ENCODE measurements around the gene PDE4B. TPM values are rescaled to one million over a fixed set of nuclear protein-coding genes. Genes with fewer than 3 reads are reported as not detected.

PDE4B gene
- polyA plus RNA-seq, 1 donor from 2014 or later: 135 TPM

DNA sequence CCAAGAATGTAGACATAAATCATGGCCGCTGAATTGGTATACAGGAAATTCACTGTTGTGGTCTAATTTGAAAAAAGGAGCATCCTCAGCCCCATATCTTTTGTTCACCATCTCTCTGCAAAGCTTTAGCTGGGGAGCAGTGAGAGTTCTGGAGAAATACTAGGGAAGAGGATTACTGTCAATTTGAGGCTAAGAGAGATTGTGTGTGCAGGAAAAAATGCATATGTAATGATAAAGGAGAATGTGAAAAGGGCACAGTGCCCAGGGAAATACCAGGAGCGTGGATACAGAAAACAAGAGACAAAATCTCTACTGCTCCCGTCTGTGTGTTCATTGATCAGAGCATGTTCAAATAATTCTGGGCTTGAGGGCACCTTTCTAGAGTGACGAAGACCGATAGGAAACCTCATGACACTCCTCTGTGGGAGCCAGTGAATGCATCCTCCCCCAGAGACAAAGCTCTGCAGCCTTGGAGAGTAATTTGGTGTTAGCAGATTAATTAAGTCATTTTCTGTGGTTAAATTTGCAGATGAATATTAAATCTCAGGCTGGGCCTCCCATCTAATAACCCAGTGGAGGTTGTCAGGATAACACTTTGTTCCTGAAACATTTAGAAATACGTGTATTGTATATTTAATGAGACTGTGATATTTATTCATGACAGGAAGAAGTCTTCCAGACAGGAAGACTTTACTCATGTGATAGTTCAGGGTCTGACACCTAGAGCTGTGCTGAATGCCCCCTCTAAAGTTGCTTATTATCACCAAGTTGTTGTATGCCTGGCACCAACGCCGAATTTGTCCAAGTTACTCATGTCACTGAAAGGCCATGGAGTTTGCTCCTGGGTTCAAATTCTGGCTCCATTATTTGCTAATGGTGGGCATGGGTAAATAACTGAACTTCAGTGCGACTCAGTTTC is 453.9 kb downstream of the PDE4B start:
- H3K9ac ChIP-seq (ENCODE audit: low read length): no peak overlapping the region
- no peaks in the 10 kb centered on the region for H3K79me2 ChIP-seq (replicated peaks; ENCODE audit: insufficient read depth, low read length)
- H3K9me2 ChIP-seq (ENCODE audit: insufficient read depth, low read length): no peaks in the 10 kb centered on the region
- no peaks in the 10 kb centered on the region for H3K9me3 ChIP-seq (ENCODE audit: low read length)
- H3K4me3 ChIP-seq (ENCODE audit: low read length): peak overlapping the region; percentile 19
- peaks cover 5% of the 10 kb centered on the region for H3K36me3 ChIP-seq (ENCODE audit: insufficient read depth, low read length)
- no peak overlapping the region for H2AFZ ChIP-seq (ENCODE audit: low read depth, low read length)
- H3F3A ChIP-seq (ENCODE audit: insufficient read depth, low read length, poor library complexity, severe bottlenecking): no peaks in the 10 kb centered on the region
- peak overlapping the region; percentile 3 for H3K4me2 ChIP-seq (ENCODE audit: low read length)
- H3K27me3 ChIP-seq (ENCODE audit: insufficient read depth, low read depth, low read length): no peaks in the 10 kb centered on the region
- H4K20me1 ChIP-seq (ENCODE audit: insufficient read depth): no peaks in the 10 kb centered on the region
- TF ChIP-seq SMC3 (conservative IDR thresholded peaks at IDR 0.05; ENCODE audit: poor library complexity) (no peak), RAD21 (conservative IDR thresholded peaks at IDR 0.05) (no peak), TAF1 (IDR thresholded peaks at IDR 0.05; ENCODE audit: low read depth) (no peak), EZH2 (IDR thresholded peaks at IDR 0.05; ENCODE audit: borderline replicate concordance, insufficient read depth, low read length, poor library complexity, severe bottlenecking) (no peak), POLR2AphosphoS5 (IDR thresholded peaks at IDR 0.05) (no peak), MXI1 (conservative IDR thresholded peaks at IDR 0.05; ENCODE audit: poor library complexity, severe bottlenecking) (no peak), EP300 (conservative IDR thresholded peaks at IDR 0.05; ENCODE audit: poor library complexity, severe bottlenecking) (no peak)
- TF ChIP-seq, protein P1, sequence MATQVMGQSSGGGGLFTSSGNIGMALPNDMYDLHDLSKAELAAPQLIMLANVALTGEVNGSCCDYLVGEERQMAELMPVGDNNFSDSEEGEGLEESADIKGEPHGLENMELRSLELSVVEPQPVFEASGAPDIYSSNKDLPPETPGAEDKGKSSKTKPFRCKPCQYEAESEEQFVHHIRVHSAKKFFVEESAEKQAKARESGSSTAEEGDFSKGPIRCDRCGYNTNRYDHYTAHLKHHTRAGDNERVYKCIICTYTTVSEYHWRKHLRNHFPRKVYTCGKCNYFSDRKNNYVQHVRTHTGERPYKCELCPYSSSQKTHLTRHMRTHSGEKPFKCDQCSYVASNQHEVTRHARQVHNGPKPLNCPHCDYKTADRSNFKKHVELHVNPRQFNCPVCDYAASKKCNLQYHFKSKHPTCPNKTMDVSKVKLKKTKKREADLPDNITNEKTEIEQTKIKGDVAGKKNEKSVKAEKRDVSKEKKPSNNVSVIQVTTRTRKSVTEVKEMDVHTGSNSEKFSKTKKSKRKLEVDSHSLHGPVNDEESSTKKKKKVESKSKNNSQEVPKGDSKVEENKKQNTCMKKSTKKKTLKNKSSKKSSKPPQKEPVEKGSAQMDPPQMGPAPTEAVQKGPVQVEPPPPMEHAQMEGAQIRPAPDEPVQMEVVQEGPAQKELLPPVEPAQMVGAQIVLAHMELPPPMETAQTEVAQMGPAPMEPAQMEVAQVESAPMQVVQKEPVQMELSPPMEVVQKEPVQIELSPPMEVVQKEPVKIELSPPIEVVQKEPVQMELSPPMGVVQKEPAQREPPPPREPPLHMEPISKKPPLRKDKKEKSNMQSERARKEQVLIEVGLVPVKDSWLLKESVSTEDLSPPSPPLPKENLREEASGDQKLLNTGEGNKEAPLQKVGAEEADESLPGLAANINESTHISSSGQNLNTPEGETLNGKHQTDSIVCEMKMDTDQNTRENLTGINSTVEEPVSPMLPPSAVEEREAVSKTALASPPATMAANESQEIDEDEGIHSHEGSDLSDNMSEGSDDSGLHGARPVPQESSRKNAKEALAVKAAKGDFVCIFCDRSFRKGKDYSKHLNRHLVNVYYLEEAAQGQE (IDR thresholded peaks at IDR 0.05; ENCODE audit: borderline replicate concordance): no peak
- TF ChIP-seq, protein P2, sequence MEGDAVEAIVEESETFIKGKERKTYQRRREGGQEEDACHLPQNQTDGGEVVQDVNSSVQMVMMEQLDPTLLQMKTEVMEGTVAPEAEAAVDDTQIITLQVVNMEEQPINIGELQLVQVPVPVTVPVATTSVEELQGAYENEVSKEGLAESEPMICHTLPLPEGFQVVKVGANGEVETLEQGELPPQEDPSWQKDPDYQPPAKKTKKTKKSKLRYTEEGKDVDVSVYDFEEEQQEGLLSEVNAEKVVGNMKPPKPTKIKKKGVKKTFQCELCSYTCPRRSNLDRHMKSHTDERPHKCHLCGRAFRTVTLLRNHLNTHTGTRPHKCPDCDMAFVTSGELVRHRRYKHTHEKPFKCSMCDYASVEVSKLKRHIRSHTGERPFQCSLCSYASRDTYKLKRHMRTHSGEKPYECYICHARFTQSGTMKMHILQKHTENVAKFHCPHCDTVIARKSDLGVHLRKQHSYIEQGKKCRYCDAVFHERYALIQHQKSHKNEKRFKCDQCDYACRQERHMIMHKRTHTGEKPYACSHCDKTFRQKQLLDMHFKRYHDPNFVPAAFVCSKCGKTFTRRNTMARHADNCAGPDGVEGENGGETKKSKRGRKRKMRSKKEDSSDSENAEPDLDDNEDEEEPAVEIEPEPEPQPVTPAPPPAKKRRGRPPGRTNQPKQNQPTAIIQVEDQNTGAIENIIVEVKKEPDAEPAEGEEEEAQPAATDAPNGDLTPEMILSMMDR (IDR thresholded peaks at IDR 0.05; ENCODE audit: poor library complexity, severe bottlenecking): no peak
- H3K27ac ChIP-seq (ENCODE audit: low read length): peak overlapping the region; percentile 28

DNA sequence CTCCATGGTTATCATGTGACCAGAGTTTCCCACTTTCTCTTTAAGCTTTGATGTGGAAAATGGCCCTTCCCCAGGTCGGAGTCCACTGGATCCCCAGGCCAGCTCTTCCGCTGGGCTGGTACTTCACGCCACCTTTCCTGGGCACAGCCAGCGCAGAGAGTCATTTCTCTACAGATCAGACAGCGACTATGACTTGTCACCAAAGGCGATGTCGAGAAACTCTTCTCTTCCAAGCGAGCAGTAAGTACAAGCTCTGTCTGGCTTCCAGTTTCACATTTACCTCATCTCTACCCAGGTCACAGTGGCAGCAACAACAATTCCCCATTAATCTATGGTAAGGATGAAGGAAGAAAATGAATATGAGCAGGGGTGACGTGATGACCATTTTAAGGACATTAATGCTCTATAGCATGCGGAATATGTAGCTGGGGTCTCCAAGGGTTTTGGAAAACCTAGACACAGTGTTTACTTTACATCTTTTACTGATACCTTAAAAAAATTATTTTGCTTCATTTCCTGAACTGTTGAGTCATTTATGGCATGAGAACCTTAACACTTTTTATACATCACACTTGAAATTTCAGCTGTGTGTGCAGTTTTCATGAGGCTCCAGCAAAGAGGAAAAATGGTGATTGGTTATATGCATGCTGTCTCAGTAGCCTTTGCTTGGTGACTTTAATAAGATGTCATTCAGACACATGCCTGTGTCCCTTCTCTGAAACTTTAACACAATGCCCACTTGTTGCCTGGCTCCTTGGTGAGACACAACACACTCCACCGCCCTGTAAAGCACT is 454.9 kb downstream of the PDE4B start:
- peaks cover 5% of the 10 kb centered on the region for H3K36me3 ChIP-seq (ENCODE audit: insufficient read depth, low read length)
- no peaks in the 10 kb centered on the region for H3F3A ChIP-seq (ENCODE audit: insufficient read depth, low read length, poor library complexity, severe bottlenecking)
- H3K4me2 ChIP-seq (ENCODE audit: low read length): no peak overlapping the region
- H3K27me3 ChIP-seq (ENCODE audit: insufficient read depth, low read depth, low read length): no peaks in the 10 kb centered on the region
- H4K20me1 ChIP-seq (ENCODE audit: insufficient read depth): no peaks in the 10 kb centered on the region
- no peak overlapping the region for H3K9ac ChIP-seq (ENCODE audit: low read length)
- no peaks in the 10 kb centered on the region for H3K79me2 ChIP-seq (replicated peaks; ENCODE audit: insufficient read depth, low read length)
- no peaks in the 10 kb centered on the region for H3K9me2 ChIP-seq (ENCODE audit: insufficient read depth, low read length)
- no peak overlapping the region for H2AFZ ChIP-seq (ENCODE audit: low read depth, low read length)
- H3K27ac ChIP-seq (ENCODE audit: low read length): no peak overlapping the region
- no peak overlapping the region for H3K4me3 ChIP-seq (ENCODE audit: low read length)
- H3K9me3 ChIP-seq (ENCODE audit: low read length): no peaks in the 10 kb centered on the region
- no peak for TF ChIP-seq POLR2AphosphoS5 (IDR thresholded peaks at IDR 0.05)

All from neural cell (in vitro differentiated cells).